Activated CD8-positive, alpha-beta T cell treated with anti-CD3 and anti-CD28 coated beads for 36 hours (primary cell): ENCODE results near the gene DAAM1. TPM values are rescaled to one million over a fixed set of nuclear protein-coding genes. Genes with fewer than 3 reads are reported as not detected.

Source experiments
- ATAC-seq: fragments of 200-7000 bp; cut with Tn5 transposase; one replicate; pipeline ENCODE4 v1.10.0; 2021; ENCODE audit warnings: mild to moderate bottlenecking, moderate library complexity
- CTCF ChIA-PET: fragments of 350-600 bp; sonication (Branson Sonifier 250); formaldehyde crosslinking; loops from one replicate; lab custom pipeline; 2021; ENCODE audit warnings: antibody characterized with exemption; lab: Charles Lee
- POLR2A ChIA-PET: fragments of 350-600 bp; sonication (Branson Sonifier 250); formaldehyde crosslinking; loops from one replicate; lab custom pipeline; 2021; ENCODE audit warnings: antibody characterized with exemption; lab: Charles Lee
- DNase-seq: peaks from one replicate; pipeline ENCODE4 v3.0.0-alpha.2; 2020
- H3K27ac Mint-ChIP-seq: one replicate; pipeline ENCODE4 v1.8.0; 2021; ENCODE audit warnings: mild to moderate bottlenecking, mixed read lengths
- H3K27me3 Mint-ChIP-seq: one replicate; pipeline ENCODE4 v1.8.0; 2021; ENCODE audit warnings: mixed read lengths
- H3K36me3 Mint-ChIP-seq: one replicate; pipeline ENCODE4 v1.8.0; 2021; ENCODE audit warnings: low read depth, mixed read lengths
- H3K4me1 Mint-ChIP-seq: one replicate; pipeline ENCODE4 v1.8.0; 2021; ENCODE audit warnings: low read depth, mixed read lengths
- H3K4me3 Mint-ChIP-seq: one replicate; pipeline ENCODE4 v1.8.0; 2021; ENCODE audit warnings: mild to moderate bottlenecking, moderate library complexity, mixed read lengths
- H3K9me3 Mint-ChIP-seq: one replicate; pipeline ENCODE4 v1.8.0; 2021; ENCODE audit warnings: mixed read lengths
- CTCF ChIP-seq: fragments of 200-600 bp; IDR thresholded peaks from one replicate; pipeline ENCODE4 v1.8.0; 2022; ENCODE audit warnings: antibody characterized with exemption, mild to moderate bottlenecking
- intact Hi-C: fragments of 100-400 bp; cut with micrococcal nuclease; formaldehyde crosslinking; loops from one replicate; pipeline ENCODE4 v1.10.0; 2022
- total RNA-seq, 2 experiments: library from RNA; stranded (reverse); gene quantifications; one replicate each; pipeline ENCODE4 v1.2.3, GENCODE V29; 2021

Gene DAAM1
- total RNA-seq, 2 experiments from 2014 or later = 7.2 to 9.9 TPM

GRCh38 chr14:59189091-59189785 lies 771 bp downstream of the DAAM1 start:
- intact Hi-C loops = no loop called here
- ATAC-seq = peak; percentile 17
- Mint-ChIP-seq H3K27ac (peak overlapping the region; percentile 71), H3K36me3 (no peaks in the 10 kb centered on the region), H3K4me1 (peaks cover 10% of the 10 kb centered on the region), H3K4me3 (peak overlapping the region; percentile 87), H3K9me3 (no peaks in the 10 kb centered on the region), H3K27me3 (peaks cover 8% of the 10 kb centered on the region)
- no peak for TF ChIP-seq CTCF
- peak; percentile 54 for DNase-seq
- ChIA-PET CTCF (interaction anchor here (0.8 to 2.1 kb wide), 5 partner anchors 9 to 295 kb away, joined by 3 to 11 read pairs (median 3); partner anchors contain the start of genes JKAMP and L3HYPDH), POLR2A (interaction anchor here (0.9 kb wide), 1 partner anchor 295 kb away, joined by 3 read pairs; the partner anchor contains the start of genes JKAMP and L3HYPDH)

DNA sequence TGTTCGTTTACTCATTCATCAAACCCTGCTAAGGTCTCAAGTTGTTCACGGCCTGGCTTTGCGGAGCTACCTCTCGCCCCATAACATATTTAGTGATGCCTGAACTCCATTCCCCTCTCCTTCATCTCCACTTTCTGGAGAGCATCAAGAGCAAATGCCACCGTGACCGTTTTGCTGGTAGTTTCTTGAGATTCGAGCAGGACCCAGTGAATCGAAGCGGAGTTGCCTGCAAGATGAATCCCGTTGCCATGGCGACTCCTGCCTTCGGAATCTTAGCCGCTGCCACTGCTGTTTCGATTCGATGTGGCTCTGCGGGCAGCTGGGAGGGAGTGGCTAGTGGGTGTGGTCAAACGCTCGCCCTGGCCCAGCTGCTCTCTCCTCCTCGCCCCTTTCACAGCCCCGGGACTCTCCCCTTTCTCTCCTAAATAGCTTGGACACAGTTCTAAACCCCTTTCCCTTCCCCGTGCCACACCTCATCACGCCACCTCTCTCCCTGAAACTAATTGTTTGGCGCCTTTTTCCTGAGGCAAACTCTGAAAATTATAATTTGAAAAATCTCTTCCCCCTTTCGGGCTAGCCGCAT lies 1.4 kb downstream of the DAAM1 start:
- peak overlapping the region; percentile 87 for H3K4me3 Mint-ChIP-seq
- ChIA-PET POLR2A (no interaction called here), CTCF (interaction anchor here (1.3 to 2.1 kb wide), 2 partner anchors 8 to 295 kb away, joined by 3 to 11 read pairs; partner anchors contain the start of genes JKAMP and L3HYPDH)
- DNase-seq (peak; percentile 90), ATAC-seq (peak; percentile 15)
- no peak for TF ChIP-seq CTCF
- H3K9me3 Mint-ChIP-seq = no peaks in the 10 kb centered on the region
- H3K27ac Mint-ChIP-seq = peak overlapping the region; percentile 71
- H3K27me3 Mint-ChIP-seq = peaks cover 6% of the 10 kb centered on the region
- intact Hi-C loops = no loop called here
- H3K36me3 Mint-ChIP-seq = no peaks in the 10 kb centered on the region
- peaks cover 10% of the 10 kb centered on the region for H3K4me1 Mint-ChIP-seq

DNA sequence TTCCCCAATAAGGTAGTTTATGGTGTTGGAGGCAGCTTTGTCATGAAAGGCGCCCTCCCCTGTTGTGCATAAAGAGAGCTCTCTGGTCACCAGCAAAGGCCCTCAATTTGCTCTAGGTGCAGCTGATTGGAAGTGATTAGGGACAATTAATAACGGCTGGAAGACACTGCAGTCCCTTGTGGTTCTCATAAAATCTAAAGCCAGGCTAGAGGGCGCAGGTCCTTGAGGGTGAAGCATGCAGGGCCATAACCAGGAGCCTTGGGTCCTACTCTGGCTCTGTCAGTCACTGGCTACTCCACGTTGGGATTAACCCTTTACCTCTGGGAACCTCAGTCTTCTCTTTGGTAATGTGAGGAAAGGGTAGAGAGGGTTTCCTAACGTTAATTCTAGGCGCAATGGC lies 1.9 kb downstream of the DAAM1 start:
- POLR2A ChIA-PET = no interaction called here

DNA sequence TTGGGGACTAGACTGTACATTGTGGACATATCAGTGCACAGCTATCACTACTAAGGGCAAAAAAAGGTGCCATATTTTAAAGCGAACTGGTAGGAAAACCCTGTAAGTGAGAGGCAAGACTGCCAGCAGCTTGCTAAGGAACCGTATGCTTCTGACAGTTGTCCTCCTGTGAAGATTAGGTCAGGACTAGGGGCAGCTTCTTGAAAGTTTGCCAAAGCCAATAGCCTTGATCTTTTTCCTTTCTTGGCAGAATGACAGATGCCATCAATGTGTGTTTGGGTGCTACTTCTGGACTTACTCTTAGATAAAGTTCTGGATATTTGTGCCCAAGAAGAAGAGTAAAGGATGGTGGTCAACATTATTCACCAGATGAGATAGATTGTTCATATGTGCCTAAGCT lies 7.4 kb downstream of the DAAM1 start:
- TF ChIP-seq CTCF = no peak
- CTCF ChIA-PET = no interaction called here
- Mint-ChIP-seq H3K36me3 (no peaks in the 10 kb centered on the region), H3K27ac (no peak overlapping the region), H3K4me3 (no peak overlapping the region), H3K9me3 (no peaks in the 10 kb centered on the region), H3K4me1 (no peaks in the 10 kb centered on the region), H3K27me3 (no peaks in the 10 kb centered on the region)
- DNase-seq = no peak
- intact Hi-C loops = no loop called here
- ATAC-seq = no peak
- POLR2A ChIA-PET = no interaction called here

More for the DNA sequence above, 1.9 kb downstream of the DAAM1 start:
- Mint-ChIP-seq H3K9me3 (no peaks in the 10 kb centered on the region), H3K27me3 (peaks cover 6% of the 10 kb centered on the region), H3K4me1 (peaks cover 10% of the 10 kb centered on the region), H3K4me3 (peak overlapping the region; percentile 87), H3K27ac (peak overlapping the region; percentile 71), H3K36me3 (no peaks in the 10 kb centered on the region)
- no peak for TF ChIP-seq CTCF
- CTCF ChIA-PET = interaction anchor here (1.3 to 2.1 kb wide), 2 partner anchors 8 to 294 kb away, joined by 3 to 11 read pairs; partner anchors contain the start of genes JKAMP and L3HYPDH
- DNase-seq = no peak
- no peak for ATAC-seq
- intact Hi-C loops = no loop called here
